ENCODE measurements around the gene P2RY6. TPM values are rescaled to one million over a fixed set of nuclear protein-coding genes. Genes with fewer than 3 reads are reported as not detected.
A peak's percentile ranks its signal among the peaks of the same experiment; 100 is the strongest.

The P2RY6 gene
- total and polyA plus RNA-seq, 12 donors, result 0.33 to 5.9 (median 3.9) TPM

GRCh38 chr11:73233211-73233610, 38.9 kb upstream of the P2RY6 start:
- H3K27ac ChIP-seq, result no peak overlapping the region
- no peak for TF ChIP-seq POLR2A (IDR thresholded peaks at IDR 0.05)
- H3K4me3 ChIP-seq, result no peak overlapping the region
- peak in 2 of 7 donors; percentile 9 to 11 for DNase-seq
- H3K36me3 ChIP-seq (replicated peaks in 1 of 2), result no peaks in the 10 kb centered on the region
- intact Hi-C loops (cut with DNase I), result loop anchor here in 1 of 2 donors (5.0 kb wide), 1 partner anchor 41 kb away; no protein-coding TSS in a partner anchor
- no peaks in the 10 kb centered on the region for H3K27me3 ChIP-seq
- H3K9me3 ChIP-seq (replicated peaks in 1 of 3), result no peaks in the 10 kb centered on the region
- no peaks in the 10 kb centered on the region for H3K4me1 ChIP-seq (replicated peaks in 1 of 2)

GRCh38 chr11:73233692-73234470, 38.3 kb upstream of the P2RY6 start:
- DNase-seq, result peak in 4 of 7 donors; percentile 9 to 45 (median 15)
- Histone ChIP-seq H3K36me3 (replicated peaks in 1 of 2) (no peaks in the 10 kb centered on the region), H3K27ac (no peak overlapping the region), H3K4me3 (no peak overlapping the region), H3K4me1 (replicated peaks in 1 of 2) (no peaks in the 10 kb centered on the region), H3K27me3 (no peaks in the 10 kb centered on the region), H3K9me3 (replicated peaks in 1 of 3) (no peaks in the 10 kb centered on the region)
- 93 to 94% (median 94%) methylated on average over 19 to 23 of the region's 23 CpGs for WGBS, 4 donors
- TF ChIP-seq CTCF (IDR thresholded peaks at IDR 0.05), result no peak
- intact Hi-C loops (cut with DNase I), result loop anchor here in 1 of 2 donors (5.0 kb wide), 1 partner anchor 42 kb away; no protein-coding TSS in a partner anchor

GRCh38 chr11:73234471-73235181, 37.5 kb upstream of the P2RY6 start:
- Histone ChIP-seq H3K4me3 (no peak overlapping the region), H3K36me3 (replicated peaks in 1 of 2) (no peaks in the 10 kb centered on the region), H3K27ac (no peak overlapping the region), H3K9me3 (replicated peaks in 1 of 3) (no peaks in the 10 kb centered on the region), H3K27me3 (no peaks in the 10 kb centered on the region), H3K4me1 (replicated peaks in 1 of 2) (peaks cover 0 to under 1% of the 10 kb centered on the region in 2 donors)
- DNase-seq, result peak in 2 of 7 donors; percentile 5 to 14
- intact Hi-C loops (cut with DNase I), result loop anchor here in 1 of 2 donors (5.0 kb wide), 1 partner anchor 42 kb away; no protein-coding TSS in a partner anchor
- no peak for TF ChIP-seq CTCF (IDR thresholded peaks at IDR 0.05)
- no peak for TF ChIP-seq POLR2A (IDR thresholded peaks at IDR 0.05)
- WGBS, 4 donors, result 85 to 94% (median 91%) methylated on average over 48 to 56 of the region's 56 CpGs

GRCh38 chr11:73235236-73235786, 36.8 kb upstream of the P2RY6 start:
- DNase-seq, result peak in 2 of 7 donors; percentile 6 to 12
- Histone ChIP-seq H3K9me3 (replicated peaks in 1 of 3) (no peaks in the 10 kb centered on the region), H3K36me3 (replicated peaks in 1 of 2) (no peaks in the 10 kb centered on the region), H3K27me3 (no peaks in the 10 kb centered on the region), H3K4me3 (no peak overlapping the region), H3K4me1 (replicated peaks in 1 of 2) (peaks cover 2 to 7% of the 10 kb centered on the region in 2 donors), H3K27ac (no peak overlapping the region)
- 79 to 93% (median 90%) methylated on average over 6 to 8 of the region's 8 CpGs for WGBS, 4 donors
- no peak for TF ChIP-seq CTCF (IDR thresholded peaks at IDR 0.05)
- TF ChIP-seq POLR2A (IDR thresholded peaks at IDR 0.05), result no peak
- intact Hi-C loops (cut with DNase I), result no loop called here
